ENCODE results near the gene IQGAP2.

The IQGAP2 gene

DNA sequence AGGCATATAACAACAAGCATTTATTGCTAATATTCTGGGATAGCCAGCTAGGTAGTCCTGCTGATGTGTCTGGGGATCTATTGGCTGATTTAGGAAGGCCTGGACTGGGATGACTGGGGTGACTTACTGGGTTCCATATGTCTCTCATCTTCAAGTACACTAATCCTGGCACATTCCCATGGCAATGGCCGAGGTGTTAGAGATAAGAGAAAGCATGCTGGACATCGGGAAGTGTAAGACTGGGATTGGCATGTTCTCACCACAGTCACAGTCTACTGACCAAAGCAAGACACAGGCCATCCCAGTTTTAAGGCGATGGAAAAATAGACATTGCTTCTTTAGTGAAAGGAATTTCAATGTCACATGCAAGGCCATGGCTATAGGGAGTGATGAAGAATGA is 342.6 kb downstream of the IQGAP2 start:
- Histone ChIP-seq H3K9me3 (ENCODE audit: control insufficient read depth, insufficient read depth, low read length) (no peaks in the 10 kb centered on the region), H3K36me3 (ENCODE audit: control insufficient read depth, low read length) (no peaks in the 10 kb centered on the region), H4K20me1 (ENCODE audit: control insufficient read depth, insufficient read depth, low read depth, low read length) (no peaks in the 10 kb centered on the region), H3K4me2 (ENCODE audit: low read length) (no peak overlapping the region), H3K79me2 (ENCODE audit: control insufficient read depth, low read length) (no peaks in the 10 kb centered on the region), H3K4me1 (ENCODE audit: control insufficient read depth, low read length) (no peaks in the 10 kb centered on the region), H3K27me3 (ENCODE audit: control insufficient read depth, low read length) (no peaks in the 10 kb centered on the region), H3K27ac (ENCODE audit: low read depth, low read length) (no peak overlapping the region), H3F3A (ENCODE audit: control insufficient read depth, insufficient read depth) (no peaks in the 10 kb centered on the region), H3K4me3 (ENCODE audit: low read length) (no peak overlapping the region), H3K9me2 (replicated peaks; ENCODE audit: control insufficient read depth, low read length) (no peaks in the 10 kb centered on the region)
- TF ChIP-seq, protein P1, sequence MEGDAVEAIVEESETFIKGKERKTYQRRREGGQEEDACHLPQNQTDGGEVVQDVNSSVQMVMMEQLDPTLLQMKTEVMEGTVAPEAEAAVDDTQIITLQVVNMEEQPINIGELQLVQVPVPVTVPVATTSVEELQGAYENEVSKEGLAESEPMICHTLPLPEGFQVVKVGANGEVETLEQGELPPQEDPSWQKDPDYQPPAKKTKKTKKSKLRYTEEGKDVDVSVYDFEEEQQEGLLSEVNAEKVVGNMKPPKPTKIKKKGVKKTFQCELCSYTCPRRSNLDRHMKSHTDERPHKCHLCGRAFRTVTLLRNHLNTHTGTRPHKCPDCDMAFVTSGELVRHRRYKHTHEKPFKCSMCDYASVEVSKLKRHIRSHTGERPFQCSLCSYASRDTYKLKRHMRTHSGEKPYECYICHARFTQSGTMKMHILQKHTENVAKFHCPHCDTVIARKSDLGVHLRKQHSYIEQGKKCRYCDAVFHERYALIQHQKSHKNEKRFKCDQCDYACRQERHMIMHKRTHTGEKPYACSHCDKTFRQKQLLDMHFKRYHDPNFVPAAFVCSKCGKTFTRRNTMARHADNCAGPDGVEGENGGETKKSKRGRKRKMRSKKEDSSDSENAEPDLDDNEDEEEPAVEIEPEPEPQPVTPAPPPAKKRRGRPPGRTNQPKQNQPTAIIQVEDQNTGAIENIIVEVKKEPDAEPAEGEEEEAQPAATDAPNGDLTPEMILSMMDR (IDR thresholded peaks at IDR 0.05; ENCODE audit: low read depth, low read length, poor library complexity, severe bottlenecking) = no peak
- TF ChIP-seq EZH2phosphoT487 (IDR thresholded peaks at IDR 0.05; ENCODE audit: borderline replicate concordance, low read length) = no peak

DNA sequence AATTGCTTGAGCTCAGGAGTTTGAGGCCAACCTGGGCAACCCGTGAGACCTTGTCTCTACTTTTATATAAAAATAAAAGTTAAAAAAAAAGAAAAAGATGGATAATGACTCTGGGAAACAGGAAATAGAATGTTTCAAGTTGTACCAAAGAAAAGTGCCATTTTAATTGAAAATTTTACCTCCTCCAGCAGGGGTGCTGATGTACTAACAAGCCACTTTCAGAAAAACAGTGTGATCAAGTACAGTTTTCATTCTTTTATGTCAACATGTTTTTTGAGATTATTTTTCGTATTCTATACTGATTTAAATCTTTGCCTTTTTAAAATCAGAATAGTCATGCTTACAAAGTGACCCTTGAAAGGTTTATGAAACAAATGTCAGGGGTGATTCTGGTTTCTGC is 343.6 kb downstream of the IQGAP2 start:
- Histone ChIP-seq H3K27me3 (ENCODE audit: control insufficient read depth, low read length) (no peaks in the 10 kb centered on the region), H3K9me2 (replicated peaks; ENCODE audit: control insufficient read depth, low read length) (no peaks in the 10 kb centered on the region), H3F3A (ENCODE audit: control insufficient read depth, insufficient read depth) (no peaks in the 10 kb centered on the region), H3K4me2 (ENCODE audit: low read length) (no peak overlapping the region), H3K9me3 (ENCODE audit: control insufficient read depth, insufficient read depth, low read length) (no peaks in the 10 kb centered on the region), H3K4me3 (ENCODE audit: low read length) (no peak overlapping the region), H4K20me1 (ENCODE audit: control insufficient read depth, insufficient read depth, low read depth, low read length) (no peaks in the 10 kb centered on the region), H3K36me3 (ENCODE audit: control insufficient read depth, low read length) (no peaks in the 10 kb centered on the region), H3K27ac (ENCODE audit: low read depth, low read length) (no peak overlapping the region), H3K4me1 (ENCODE audit: control insufficient read depth, low read length) (no peaks in the 10 kb centered on the region), H3K79me2 (ENCODE audit: control insufficient read depth, low read length) (no peaks in the 10 kb centered on the region)
- TF ChIP-seq, protein P1 (IDR thresholded peaks at IDR 0.05; ENCODE audit: low read depth, low read length, poor library complexity, severe bottlenecking) = no peak
- no peak for TF ChIP-seq EZH2phosphoT487 (IDR thresholded peaks at IDR 0.05; ENCODE audit: borderline replicate concordance, low read length)

DNA sequence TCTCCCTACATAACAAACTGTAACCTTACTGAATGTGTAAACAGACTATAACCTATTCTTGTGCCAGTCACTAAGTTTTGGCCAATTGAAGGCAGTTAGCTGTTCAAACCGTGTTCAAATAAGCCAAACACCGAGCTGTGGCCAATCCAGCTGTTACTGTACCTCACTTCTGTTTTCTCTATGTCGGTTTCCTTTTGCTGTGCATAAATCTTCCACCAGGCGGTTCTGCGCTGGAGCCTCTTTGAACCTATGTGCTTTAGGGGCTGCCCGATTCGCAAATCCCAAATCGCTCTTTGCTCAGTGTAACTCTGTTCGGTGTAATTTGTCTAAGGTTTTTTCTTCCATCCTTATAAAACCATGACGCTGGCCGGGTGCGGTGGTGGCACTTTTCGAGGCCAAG is 344.6 kb downstream of the IQGAP2 start:
- Histone ChIP-seq H3K9me3 (ENCODE audit: control insufficient read depth, insufficient read depth, low read length) (no peaks in the 10 kb centered on the region), H3K27me3 (ENCODE audit: control insufficient read depth, low read length) (no peaks in the 10 kb centered on the region), H3K79me2 (ENCODE audit: control insufficient read depth, low read length) (no peaks in the 10 kb centered on the region), H3K9me2 (replicated peaks; ENCODE audit: control insufficient read depth, low read length) (no peaks in the 10 kb centered on the region), H3F3A (ENCODE audit: control insufficient read depth, insufficient read depth) (no peaks in the 10 kb centered on the region), H3K4me3 (ENCODE audit: low read length) (no peak overlapping the region), H3K4me2 (ENCODE audit: low read length) (no peak overlapping the region), H3K27ac (ENCODE audit: low read depth, low read length) (no peak overlapping the region), H3K36me3 (ENCODE audit: control insufficient read depth, low read length) (no peaks in the 10 kb centered on the region), H3K4me1 (ENCODE audit: control insufficient read depth, low read length) (no peaks in the 10 kb centered on the region), H4K20me1 (ENCODE audit: control insufficient read depth, insufficient read depth, low read depth, low read length) (no peaks in the 10 kb centered on the region)
- TF ChIP-seq EZH2phosphoT487 (IDR thresholded peaks at IDR 0.05; ENCODE audit: borderline replicate concordance, low read length) = no peak
- TF ChIP-seq, protein P1 (IDR thresholded peaks at IDR 0.05; ENCODE audit: low read depth, low read length, poor library complexity, severe bottlenecking) = no peak

DNA sequence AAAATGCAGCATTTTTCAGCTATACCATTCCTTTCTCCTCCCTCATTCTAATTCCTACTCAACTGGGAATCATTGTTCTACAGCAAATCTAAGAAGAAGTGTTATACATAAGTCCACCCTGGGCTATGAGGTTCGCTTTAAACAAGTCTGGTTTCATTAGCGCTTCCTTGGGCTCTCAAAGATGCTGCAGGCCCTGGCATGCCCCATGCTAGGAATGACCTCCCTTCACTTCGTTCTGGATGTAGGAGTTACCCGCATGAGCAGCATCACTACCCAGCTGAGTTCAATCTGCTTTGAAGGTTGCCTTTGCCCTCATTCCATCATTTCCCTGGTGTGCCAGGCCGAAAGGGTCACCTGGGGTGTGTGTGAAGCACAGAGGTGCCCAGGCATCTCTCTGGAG is 348.2 kb downstream of the IQGAP2 start:
- Histone ChIP-seq H3K4me1 (ENCODE audit: control insufficient read depth, low read length) (no peaks in the 10 kb centered on the region), H3K4me3 (ENCODE audit: low read length) (no peak overlapping the region), H4K20me1 (ENCODE audit: control insufficient read depth, insufficient read depth, low read depth, low read length) (no peaks in the 10 kb centered on the region), H3K79me2 (ENCODE audit: control insufficient read depth, low read length) (no peaks in the 10 kb centered on the region), H3K9me3 (ENCODE audit: control insufficient read depth, insufficient read depth, low read length) (no peaks in the 10 kb centered on the region), H3K9me2 (replicated peaks; ENCODE audit: control insufficient read depth, low read length) (no peaks in the 10 kb centered on the region), H3K4me2 (ENCODE audit: low read length) (no peak overlapping the region), H3K36me3 (ENCODE audit: control insufficient read depth, low read length) (no peaks in the 10 kb centered on the region), H3K27me3 (ENCODE audit: control insufficient read depth, low read length) (no peaks in the 10 kb centered on the region; the same call in 1 of the 2 replicates), H3K27ac (ENCODE audit: low read depth, low read length) (no peak overlapping the region), H3F3A (ENCODE audit: control insufficient read depth, insufficient read depth) (no peaks in the 10 kb centered on the region)
- TF ChIP-seq EZH2phosphoT487 (IDR thresholded peaks at IDR 0.05; ENCODE audit: borderline replicate concordance, low read length) = no peak

All from DOHH2 (cell line).